Stimulated activated CD4-positive, alpha-beta T cell treated with anti-CD3 and anti-CD28 coated beads, Interleukin-1b, Interleukin-23, amount 100 ng/mL, for 48 hours (primary cell): ENCODE results near the gene LRRC8C.

ENCODE experiments used
- DNase-seq: peaks from one replicate; pipeline ENCODE4 v3.0.0-alpha.2; 2020

The LRRC8C gene

GRCh38 chr1:89635825-89636815, 3.2 kb downstream of the LRRC8C start:
- DNase-seq: no peak

- DNase-seq: no peak
Measured at GRCh38 chr1:89637496-89637895, 4.6 kb downstream of the LRRC8C start.

GRCh38 chr1:89640440-89640839, 7.5 kb downstream of the LRRC8C start:
- DNase-seq: no peak

- no peak for DNase-seq
Measured at GRCh38 chr1:89641781-89642180, 8.9 kb downstream of the LRRC8C start.

GRCh38 chr1:89643577-89643976, 10.7 kb downstream of the LRRC8C start:
- no peak for DNase-seq

- no peak for DNase-seq
Measured at GRCh38 chr1:89644119-89644814, 11.3 kb downstream of the LRRC8C start.

- no peak for DNase-seq
Measured at GRCh38 chr1:89646259-89646658, 13.3 kb downstream of the LRRC8C start.

- DNase-seq: no peak
Measured at GRCh38 chr1:89649783-89650182, 16.9 kb downstream of the LRRC8C start.

GRCh38 chr1:89652373-89652772, 19.5 kb downstream of the LRRC8C start:
- DNase-seq: no peak

- no peak for DNase-seq
Measured at GRCh38 chr1:89657886-89658285, 25.0 kb downstream of the LRRC8C start.

GRCh38 chr1:89659322-89660081, 26.6 kb downstream of the LRRC8C start:
- no peak for DNase-seq

GRCh38 chr1:89660224-89661061, 27.5 kb downstream of the LRRC8C start:
- DNase-seq: no peak

- no peak for DNase-seq
Measured at GRCh38 chr1:89665941-89666340, 33.0 kb downstream of the LRRC8C start.

- DNase-seq: no peak
Measured at GRCh38 chr1:89666640-89667039, 33.7 kb downstream of the LRRC8C start.

GRCh38 chr1:89667691-89668090, 34.8 kb downstream of the LRRC8C start:
- no peak for DNase-seq

GRCh38 chr1:89668961-89669360, 36.0 kb downstream of the LRRC8C start:
- DNase-seq: no peak

GRCh38 chr1:89669441-89669840, 36.5 kb downstream of the LRRC8C start:
- DNase-seq: no peak

GRCh38 chr1:89670163-89670562, 37.2 kb downstream of the LRRC8C start:
- no peak for DNase-seq

GRCh38 chr1:89670711-89671110, 37.8 kb downstream of the LRRC8C start:
- no peak for DNase-seq

- no peak for DNase-seq
Measured at GRCh38 chr1:89671775-89672488, 39.0 kb downstream of the LRRC8C start.

- no peak for DNase-seq
Measured at GRCh38 chr1:89672489-89673183, 39.7 kb downstream of the LRRC8C start.
